Measurements from ENCODE around the gene SUPT20HL1. TPM values are rescaled to one million over a fixed set of nuclear protein-coding genes. Genes with fewer than 3 reads are reported as not detected.

The SUPT20HL1 gene
- total RNA-seq (2014; rRNA removed; shearing (Covaris generic)) (not detected in 2 replicates), polyA plus RNA-seq (2016; fragmentation: Nextera tagmentation; extraction: Ambion mirVana) (not detected in 2 replicates)
- long read RNA-seq = 0 reads

DNA sequence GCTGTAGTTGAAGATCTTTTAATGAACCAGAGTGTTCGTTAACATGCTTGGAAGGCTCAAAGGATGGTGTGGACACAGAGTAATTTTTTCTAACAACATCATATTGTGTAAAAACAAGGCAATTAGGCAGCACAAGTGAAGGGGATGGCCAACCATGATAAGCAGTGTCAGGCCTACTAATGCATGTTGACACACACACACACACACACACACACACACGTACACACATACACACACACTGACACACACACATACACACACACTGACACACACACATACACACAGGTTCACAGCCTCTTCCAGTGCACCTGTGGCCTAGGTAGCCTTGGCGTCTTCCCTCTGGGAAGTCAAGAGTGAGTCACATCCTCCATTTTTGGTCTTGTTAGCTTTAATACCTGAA is at the start of gene SUPT20HL1:
Gene SUPT20HL1 (plus strand): TSS at position 368 of the 400 bp plus-strand sequence. CDS start 2,122 bp downstream, outside the sequence.
- Mint-ChIP-seq H3K27ac (no peak within 1 kb of the TSS), H3K4me1 (peaks cover 3% of the 10 kb centered on the region; the same call in 1 of the 3 replicates), H3K9me3 (no peaks in the 10 kb centered on the region), H3K27me3 (ENCODE audit: insufficient read depth, low read depth, poor library complexity) (no peaks in the 10 kb centered on the region), H3K4me3 (no peak within 1 kb of the TSS), H3K36me3 (ENCODE audit: low read depth) (no peaks in the 10 kb centered on the region)
- Histone ChIP-seq H3F3A (replicated peaks; ENCODE audit: low read depth) (no peaks in the 10 kb centered on the region), H4K20me1 (replicated peaks; ENCODE audit: insufficient read depth) (no peaks in the 10 kb centered on the region), H3K9me2 (ENCODE audit: insufficient read depth) (no peaks in the 10 kb centered on the region), H3K36me3 (ENCODE audit: insufficient read depth) (no peaks in the 10 kb centered on the region), H3K4me2 (no peak within 1 kb of the TSS), H3K79me2 (replicated peaks; ENCODE audit: insufficient read depth) (no peaks in the 10 kb centered on the region), H3K27ac (ENCODE audit: low read depth) (no peak within 1 kb of the TSS), H3K4me1 (ENCODE audit: insufficient read depth) (no peaks in the 10 kb centered on the region), H3K27me3 (ENCODE audit: insufficient read depth) (no peaks in the 10 kb centered on the region), H3K4me3 (no peak within 1 kb of the TSS), H2AFZ (no peak within 1 kb of the TSS)
- ATAC-seq = no peak
- DNase-seq (ENCODE audit: low spot score) = no peak
- TF ChIP-seq, protein P1, sequence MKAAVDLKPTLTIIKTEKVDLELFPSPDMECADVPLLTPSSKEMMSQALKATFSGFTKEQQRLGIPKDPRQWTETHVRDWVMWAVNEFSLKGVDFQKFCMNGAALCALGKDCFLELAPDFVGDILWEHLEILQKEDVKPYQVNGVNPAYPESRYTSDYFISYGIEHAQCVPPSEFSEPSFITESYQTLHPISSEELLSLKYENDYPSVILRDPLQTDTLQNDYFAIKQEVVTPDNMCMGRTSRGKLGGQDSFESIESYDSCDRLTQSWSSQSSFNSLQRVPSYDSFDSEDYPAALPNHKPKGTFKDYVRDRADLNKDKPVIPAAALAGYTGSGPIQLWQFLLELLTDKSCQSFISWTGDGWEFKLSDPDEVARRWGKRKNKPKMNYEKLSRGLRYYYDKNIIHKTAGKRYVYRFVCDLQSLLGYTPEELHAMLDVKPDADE (IDR thresholded peaks at IDR 0.05) = no peak
- TF ChIP-seq, protein P2, sequence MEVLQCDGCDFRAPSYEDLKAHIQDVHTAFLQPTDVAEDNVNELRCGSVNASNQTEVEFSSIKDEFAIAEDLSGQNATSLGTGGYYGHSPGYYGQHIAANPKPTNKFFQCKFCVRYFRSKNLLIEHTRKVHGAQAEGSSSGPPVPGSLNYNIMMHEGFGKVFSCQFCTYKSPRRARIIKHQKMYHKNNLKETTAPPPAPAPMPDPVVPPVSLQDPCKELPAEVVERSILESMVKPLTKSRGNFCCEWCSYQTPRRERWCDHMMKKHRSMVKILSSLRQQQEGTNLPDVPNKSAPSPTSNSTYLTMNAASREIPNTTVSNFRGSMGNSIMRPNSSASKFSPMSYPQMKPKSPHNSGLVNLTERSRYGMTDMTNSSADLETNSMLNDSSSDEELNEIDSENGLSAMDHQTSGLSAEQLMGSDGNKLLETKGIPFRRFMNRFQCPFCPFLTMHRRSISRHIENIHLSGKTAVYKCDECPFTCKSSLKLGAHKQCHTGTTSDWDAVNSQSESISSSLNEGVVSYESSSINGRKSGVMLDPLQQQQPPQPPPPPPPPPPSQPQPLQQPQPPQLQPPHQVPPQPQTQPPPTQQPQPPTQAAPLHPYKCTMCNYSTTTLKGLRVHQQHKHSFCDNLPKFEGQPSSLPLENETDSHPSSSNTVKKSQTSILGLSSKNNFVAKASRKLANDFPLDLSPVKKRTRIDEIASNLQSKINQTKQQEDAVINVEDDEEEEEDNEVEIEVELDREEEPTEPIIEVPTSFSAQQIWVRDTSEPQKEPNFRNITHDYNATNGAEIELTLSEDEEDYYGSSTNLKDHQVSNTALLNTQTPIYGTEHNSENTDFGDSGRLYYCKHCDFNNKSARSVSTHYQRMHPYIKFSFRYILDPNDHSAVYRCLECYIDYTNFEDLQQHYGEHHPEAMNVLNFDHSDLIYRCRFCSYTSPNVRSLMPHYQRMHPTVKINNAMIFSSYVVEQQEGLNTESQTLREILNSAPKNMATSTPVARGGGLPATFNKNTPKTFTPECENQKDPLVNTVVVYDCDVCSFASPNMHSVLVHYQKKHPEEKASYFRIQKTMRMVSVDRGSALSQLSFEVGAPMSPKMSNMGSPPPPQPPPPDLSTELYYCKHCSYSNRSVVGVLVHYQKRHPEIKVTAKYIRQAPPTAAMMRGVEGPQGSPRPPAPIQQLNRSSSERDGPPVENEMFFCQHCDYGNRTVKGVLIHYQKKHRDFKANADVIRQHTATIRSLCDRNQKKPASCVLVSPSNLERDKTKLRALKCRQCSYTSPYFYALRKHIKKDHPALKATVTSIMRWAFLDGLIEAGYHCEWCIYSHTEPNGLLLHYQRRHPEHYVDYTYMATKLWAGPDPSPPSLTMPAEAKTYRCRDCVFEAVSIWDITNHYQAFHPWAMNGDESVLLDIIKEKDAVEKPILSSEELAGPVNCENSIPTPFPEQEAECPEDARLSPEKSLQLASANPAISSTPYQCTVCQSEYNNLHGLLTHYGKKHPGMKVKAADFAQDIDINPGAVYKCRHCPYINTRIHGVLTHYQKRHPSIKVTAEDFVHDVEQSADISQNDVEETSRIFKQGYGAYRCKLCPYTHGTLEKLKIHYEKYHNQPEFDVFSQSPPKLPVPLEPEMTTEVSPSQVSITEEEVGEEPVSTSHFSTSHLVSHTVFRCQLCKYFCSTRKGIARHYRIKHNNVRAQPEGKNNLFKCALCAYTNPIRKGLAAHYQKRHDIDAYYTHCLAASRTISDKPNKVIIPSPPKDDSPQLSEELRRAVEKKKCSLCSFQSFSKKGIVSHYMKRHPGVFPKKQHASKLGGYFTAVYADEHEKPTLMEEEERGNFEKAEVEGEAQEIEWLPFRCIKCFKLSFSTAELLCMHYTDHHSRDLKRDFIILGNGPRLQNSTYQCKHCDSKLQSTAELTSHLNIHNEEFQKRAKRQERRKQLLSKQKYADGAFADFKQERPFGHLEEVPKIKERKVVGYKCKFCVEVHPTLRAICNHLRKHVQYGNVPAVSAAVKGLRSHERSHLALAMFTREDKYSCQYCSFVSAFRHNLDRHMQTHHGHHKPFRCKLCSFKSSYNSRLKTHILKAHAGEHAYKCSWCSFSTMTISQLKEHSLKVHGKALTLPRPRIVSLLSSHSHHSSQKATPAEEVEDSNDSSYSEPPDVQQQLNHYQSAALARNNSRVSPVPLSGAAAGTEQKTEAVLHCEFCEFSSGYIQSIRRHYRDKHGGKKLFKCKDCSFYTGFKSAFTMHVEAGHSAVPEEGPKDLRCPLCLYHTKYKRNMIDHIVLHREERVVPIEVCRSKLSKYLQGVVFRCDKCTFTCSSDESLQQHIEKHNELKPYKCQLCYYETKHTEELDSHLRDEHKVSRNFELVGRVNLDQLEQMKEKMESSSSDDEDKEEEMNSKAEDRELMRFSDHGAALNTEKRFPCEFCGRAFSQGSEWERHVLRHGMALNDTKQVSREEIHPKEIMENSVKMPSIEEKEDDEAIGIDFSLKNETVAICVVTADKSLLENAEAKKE (CRISPR knock-in tag; IDR thresholded peaks at IDR 0.05) = no peak
- TF ChIP-seq ZNF114 (CRISPR knock-in tag; IDR thresholded peaks at IDR 0.05) (no peak), CREB1 (CRISPR knock-in tag; IDR thresholded peaks at IDR 0.05; ENCODE audit: low read depth) (no peak), NANOG (IDR thresholded peaks at IDR 0.05; ENCODE audit: borderline replicate concordance) (no peak), EZH2 (IDR thresholded peaks at IDR 0.05; ENCODE audit: low read depth, unreplicated experiment) (no peak), EZH2phosphoT487 (IDR thresholded peaks at IDR 0.05; ENCODE audit: unreplicated experiment) (no peak), JUNB (IDR thresholded peaks at IDR 0.05; ENCODE audit: unreplicated experiment) (no peak), STAT1 (IDR thresholded peaks at IDR 0.05; ENCODE audit: unreplicated experiment) (no peak), POLR2AphosphoS5 (IDR thresholded peaks at IDR 0.05; ENCODE audit: low read depth) (no peak), ZNF331 (CRISPR knock-in tag; IDR thresholded peaks at IDR 0.05; ENCODE audit: low read depth) (no peak)
- TF ChIP-seq, protein P3, sequence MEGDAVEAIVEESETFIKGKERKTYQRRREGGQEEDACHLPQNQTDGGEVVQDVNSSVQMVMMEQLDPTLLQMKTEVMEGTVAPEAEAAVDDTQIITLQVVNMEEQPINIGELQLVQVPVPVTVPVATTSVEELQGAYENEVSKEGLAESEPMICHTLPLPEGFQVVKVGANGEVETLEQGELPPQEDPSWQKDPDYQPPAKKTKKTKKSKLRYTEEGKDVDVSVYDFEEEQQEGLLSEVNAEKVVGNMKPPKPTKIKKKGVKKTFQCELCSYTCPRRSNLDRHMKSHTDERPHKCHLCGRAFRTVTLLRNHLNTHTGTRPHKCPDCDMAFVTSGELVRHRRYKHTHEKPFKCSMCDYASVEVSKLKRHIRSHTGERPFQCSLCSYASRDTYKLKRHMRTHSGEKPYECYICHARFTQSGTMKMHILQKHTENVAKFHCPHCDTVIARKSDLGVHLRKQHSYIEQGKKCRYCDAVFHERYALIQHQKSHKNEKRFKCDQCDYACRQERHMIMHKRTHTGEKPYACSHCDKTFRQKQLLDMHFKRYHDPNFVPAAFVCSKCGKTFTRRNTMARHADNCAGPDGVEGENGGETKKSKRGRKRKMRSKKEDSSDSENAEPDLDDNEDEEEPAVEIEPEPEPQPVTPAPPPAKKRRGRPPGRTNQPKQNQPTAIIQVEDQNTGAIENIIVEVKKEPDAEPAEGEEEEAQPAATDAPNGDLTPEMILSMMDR (conservative IDR thresholded peaks at IDR 0.05; ENCODE audit: low read depth in 2 of 2) = no peak
- TF ChIP-seq, protein P4, sequence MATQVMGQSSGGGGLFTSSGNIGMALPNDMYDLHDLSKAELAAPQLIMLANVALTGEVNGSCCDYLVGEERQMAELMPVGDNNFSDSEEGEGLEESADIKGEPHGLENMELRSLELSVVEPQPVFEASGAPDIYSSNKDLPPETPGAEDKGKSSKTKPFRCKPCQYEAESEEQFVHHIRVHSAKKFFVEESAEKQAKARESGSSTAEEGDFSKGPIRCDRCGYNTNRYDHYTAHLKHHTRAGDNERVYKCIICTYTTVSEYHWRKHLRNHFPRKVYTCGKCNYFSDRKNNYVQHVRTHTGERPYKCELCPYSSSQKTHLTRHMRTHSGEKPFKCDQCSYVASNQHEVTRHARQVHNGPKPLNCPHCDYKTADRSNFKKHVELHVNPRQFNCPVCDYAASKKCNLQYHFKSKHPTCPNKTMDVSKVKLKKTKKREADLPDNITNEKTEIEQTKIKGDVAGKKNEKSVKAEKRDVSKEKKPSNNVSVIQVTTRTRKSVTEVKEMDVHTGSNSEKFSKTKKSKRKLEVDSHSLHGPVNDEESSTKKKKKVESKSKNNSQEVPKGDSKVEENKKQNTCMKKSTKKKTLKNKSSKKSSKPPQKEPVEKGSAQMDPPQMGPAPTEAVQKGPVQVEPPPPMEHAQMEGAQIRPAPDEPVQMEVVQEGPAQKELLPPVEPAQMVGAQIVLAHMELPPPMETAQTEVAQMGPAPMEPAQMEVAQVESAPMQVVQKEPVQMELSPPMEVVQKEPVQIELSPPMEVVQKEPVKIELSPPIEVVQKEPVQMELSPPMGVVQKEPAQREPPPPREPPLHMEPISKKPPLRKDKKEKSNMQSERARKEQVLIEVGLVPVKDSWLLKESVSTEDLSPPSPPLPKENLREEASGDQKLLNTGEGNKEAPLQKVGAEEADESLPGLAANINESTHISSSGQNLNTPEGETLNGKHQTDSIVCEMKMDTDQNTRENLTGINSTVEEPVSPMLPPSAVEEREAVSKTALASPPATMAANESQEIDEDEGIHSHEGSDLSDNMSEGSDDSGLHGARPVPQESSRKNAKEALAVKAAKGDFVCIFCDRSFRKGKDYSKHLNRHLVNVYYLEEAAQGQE (IDR thresholded peaks at IDR 0.05; ENCODE audit: unreplicated experiment) = no peak

Data from GM23338 (cell line).